GM21528 (cell line): ENCODE results near the gene RSBN1L.

ENCODE experiments used
- ATAC-seq: cut with Tn5 transposase; IDR thresholded peaks from one replicate; pipeline ENCODE4 v1.9.1; 2021; ENCODE audit warnings: mild to moderate bottlenecking, moderate library complexity; ENCODE audit not compliant: unreplicated experiment, low FRiP score

The RSBN1L gene

GRCh38 chr7:77727936-77728701, 31.9 kb downstream of the RSBN1L start:
- no peak for ATAC-seq

DNA sequence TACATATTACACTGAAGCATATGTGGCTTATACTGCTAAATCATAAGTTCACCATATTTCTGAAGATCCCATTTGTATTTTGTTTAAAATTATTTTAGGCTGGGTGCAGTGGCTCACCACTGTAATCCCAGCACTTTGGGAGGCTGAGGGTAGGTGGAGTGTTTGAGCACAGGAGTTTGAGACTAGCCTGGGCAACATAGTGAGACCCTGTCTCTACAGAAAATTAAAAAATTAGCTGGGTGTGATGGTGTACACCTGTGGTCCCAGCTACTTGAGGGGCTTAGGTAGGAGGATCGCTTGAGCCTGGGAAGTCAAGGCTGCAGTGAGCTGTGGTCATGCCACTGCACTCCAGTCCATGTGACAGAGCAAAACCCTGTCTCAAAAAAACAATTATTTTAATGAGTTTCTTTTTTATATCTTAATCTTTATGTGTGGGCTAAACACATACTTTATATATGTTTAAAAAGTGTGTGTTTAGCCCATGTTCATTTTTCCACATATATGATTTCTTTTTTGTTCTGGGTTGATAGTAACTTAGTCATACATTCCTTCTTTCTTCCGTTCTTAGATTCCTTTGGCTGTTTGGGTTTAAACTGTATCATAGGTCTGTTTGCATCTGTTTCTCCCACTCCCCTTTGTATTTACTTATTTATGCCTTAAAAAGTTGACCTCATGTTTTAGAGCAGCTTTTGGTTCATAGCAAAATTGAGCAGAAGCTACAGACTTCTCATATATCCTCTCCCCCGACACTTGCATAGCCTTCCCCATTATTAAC, 33.5 kb downstream of the RSBN1L start:
- ATAC-seq = no peak

DNA sequence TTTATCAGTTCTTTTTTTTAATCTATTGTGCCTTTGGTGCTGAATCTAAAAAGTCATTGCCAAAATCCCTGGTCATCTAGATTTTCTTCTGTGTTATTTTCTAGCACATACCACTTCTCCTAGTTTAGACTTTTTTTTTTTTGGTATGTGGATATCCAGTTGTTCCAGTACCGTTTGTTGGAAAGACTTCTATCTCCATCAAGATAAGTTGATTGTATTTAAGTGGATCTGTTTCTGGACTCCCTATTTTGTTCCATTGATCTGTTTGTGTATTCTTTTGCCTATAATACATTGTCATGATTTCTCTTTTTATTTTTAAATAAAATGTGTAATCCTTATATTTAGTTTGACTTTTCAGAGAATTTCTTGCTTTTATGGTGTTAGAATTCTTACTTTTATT, 35.5 kb downstream of the RSBN1L start:
- no peak for ATAC-seq

DNA sequence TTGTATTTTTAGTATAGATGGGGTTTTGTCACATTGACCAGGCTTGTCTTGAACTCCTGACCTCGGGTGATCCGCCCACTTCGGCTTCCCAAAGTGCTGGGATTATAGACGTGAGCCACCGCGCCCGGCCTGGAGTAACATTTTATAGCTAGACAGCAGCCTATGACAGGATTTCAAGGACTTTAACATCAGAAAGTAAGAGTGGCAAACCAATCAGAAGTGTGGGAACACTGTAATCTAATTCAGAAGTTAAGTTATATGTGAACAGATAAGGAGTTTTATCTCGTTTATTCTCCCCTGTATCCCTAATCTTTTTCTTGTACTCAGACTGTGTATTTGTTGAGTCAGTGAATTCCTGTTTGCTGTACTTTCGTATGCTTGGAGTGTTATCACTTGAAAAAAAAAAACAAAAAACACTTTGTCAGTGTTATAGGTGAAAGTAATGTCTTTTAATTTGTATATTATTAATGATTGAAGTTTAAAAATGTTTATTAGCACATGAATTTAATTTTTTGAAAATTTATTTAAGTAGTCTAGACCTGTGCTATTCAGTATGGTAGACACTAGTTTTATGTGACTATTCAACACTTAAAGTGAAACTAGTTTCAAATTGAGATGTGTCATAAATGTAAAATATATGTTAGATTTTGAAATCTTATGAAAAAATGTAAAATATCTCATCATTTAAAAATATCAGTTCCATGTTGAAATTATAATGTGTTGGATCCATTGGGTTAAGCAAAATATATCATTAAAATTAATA, 38.6 kb downstream of the RSBN1L start:
- no peak for ATAC-seq

DNA sequence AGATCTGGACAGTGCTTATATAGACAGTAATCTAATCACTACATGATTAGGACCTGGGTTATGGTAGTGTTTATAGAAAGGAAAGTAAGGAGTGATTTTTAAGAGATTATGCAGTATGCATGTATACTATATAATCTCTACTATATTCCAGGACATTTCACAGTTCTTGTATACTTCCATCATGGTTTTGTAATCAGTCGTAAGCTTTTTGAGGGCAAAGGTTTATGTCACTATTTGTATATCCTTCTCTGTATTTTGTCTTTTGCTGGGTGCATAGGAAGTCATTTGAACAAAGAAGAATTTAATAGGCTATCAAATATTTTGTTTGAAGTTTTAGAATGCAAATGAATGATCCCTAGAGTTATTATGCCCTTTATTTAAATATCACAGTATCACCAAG, 39.2 kb downstream of the RSBN1L start:
- ATAC-seq = no peak

DNA sequence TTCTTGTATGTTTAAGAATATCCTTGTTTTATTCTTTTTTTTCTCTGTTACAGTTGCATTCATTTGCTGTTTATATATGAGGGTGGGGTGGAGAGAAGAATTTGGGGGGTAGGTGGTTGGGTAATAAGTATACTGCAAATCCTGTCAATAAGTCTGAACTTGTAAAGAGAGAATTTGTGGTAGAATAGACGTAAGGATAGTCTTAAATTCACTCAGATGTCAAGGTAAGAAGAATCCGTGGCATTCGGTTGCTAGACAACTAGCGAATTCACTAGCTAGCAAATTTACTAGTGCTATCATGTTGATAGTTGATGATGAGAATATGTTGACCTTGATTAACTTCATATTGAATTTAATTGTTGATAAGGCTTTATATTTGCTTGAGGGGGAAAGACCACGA, 40.7 kb downstream of the RSBN1L start:
- no peak for ATAC-seq

DNA sequence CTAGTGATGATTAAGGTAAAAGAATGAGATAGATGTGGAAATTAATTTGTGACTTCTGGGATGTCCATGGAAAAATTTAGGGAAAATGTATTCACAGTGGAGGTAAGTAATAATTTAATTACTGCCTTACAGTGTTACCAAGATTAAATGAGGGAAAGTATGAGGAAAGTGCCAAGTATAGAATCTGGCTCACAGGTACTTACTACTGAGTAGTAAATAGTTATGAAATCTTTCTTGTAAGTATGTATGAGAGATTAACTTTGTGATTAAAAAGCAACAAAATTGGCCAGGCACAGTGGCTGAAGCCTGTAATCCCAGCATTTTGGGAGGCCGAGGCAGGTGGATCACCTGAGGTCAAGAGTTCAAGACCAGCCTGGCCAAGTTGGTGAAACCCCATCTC, 42.1 kb downstream of the RSBN1L start:
- no peak for ATAC-seq

GRCh38 chr7:77738871-77739270, 42.6 kb downstream of the RSBN1L start:
- no peak for ATAC-seq

DNA sequence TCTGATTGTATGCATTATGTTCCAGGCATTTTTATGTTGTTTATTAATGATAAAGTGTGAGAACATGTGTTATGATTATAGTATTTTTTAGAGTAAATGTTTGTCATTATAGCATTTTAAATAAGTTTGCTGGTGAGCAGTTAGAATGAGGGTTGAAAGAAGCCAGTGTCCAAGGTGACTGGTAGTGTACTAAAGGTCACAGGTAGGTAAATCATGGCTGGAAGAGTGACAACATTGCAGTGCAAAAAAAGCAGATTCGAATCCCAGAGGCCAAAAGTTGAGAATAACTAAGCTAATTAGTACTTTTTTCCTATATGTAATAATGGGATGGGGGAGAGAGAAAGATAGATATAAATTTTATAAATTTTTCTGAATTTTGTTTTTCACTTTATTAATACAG, 44.0 kb downstream of the RSBN1L start:
- no peak for ATAC-seq

DNA sequence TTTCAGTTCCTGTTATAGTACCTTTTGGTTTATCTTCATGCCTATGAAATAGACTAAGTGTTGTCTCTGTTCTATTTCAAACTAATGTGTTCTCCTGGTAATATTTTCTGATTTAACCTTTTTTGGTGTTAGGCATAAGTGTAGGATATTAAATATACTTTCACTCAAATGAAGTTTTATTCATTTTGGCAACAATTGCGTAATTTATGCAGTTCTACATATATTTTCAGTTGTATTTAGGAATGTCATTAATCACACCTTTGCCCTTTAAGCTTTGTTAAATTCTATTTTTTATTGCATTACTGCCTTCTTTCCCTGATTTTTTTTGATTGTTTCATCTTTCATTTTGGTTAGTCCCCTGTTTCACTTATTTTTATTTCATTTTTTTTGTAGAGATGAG, 47.3 kb downstream of the RSBN1L start:
- ATAC-seq = no peak

DNA sequence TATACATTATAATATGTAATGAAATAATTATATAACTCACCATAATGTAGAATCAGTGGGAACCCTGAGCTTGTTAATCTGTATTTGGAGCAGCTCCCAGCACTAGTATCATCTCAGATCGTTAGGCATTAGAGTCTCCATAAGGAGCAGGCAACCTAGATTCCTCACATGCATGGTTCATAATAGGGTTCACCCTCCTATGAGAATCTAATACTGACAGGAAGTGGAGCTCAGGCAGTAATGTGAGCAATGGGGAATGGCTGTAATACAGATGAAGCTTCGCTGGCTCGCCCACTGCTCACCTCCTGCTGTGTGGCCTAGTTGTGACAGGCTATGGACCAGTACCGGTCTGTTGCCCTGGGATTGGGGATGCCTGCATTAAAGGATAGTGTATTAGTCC, 49.5 kb downstream of the RSBN1L start:
- no peak for ATAC-seq

DNA sequence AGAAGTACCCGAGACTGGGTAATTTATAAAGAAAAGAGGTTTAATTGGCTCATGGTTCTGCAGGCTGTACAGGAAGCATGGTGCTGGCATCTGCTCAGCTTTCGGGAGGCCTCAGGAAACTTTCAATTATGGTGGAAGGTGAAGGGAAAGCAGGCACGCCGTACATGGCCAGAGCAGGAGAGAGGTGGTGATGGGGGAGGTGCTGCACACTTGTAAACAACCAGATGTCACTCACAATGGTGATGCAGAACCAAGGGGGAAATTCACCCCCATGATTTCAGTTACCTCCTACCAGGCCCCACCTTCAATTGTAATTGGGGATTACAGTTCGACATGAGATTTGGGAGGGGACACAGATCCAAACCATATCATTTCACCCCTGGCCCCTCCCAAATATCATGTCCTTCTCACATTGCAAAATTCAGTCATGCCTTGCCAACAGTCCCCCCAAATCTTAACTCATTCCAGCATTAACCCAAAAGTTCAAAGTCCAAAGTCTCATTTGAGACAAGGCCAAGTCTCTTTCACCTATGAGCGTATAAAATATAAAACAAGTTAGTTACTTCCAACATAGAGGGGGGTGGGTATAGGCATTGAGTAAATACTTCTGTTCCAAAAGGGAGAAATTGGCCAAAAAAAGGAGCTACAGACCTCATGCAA, 50.0 kb downstream of the RSBN1L start:
- no peak for ATAC-seq

GRCh38 chr7:77746824-77747165, 50.5 kb downstream of the RSBN1L start:
- ATAC-seq = no peak

- no peak for ATAC-seq
Observed at GRCh38 chr7:77747178-77747577, 50.9 kb downstream of the RSBN1L start.

DNA sequence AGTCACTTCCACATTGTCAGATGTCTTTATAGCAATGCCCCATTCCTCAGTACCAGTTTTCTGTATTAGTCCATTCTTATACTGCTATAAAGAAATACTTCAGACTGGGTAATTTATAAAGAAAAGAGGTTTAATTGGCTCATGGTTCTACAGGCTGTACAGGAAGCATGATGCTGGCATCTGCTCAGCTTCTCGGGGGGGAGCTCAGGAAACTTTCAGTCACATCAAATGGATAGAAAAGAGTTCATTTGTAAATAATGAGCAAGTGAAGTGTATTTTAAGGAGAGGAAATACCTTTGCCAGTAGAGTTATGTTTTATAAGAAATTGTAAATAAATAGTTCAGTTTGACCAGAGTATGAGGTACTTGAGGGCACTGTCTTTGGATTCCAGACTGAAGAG, 51.5 kb downstream of the RSBN1L start:
- no peak for ATAC-seq

DNA sequence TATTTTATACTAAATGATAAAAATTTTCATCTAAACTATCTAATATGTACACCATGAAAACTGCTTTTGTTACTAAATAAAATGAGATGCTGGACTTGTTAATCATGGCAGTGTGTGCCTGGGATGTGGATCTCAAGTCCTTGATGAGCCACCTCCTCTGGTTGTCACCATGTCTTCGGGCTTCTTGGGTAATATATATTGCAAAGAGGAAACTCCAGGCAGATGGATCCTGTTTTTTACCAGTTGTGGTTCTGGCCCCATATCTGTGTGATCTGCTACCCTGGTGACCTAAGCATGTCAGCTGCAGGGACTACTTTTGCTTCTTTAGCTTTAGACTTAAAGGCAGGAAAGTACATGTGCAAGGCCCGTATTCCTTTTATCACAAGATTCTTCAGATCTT, 55.8 kb downstream of the RSBN1L start:
- ATAC-seq = no peak

- no peak for ATAC-seq
Observed at GRCh38 chr7:77753173-77753572, 56.9 kb downstream of the RSBN1L start.

- peak; percentile 76 for ATAC-seq
Observed at GRCh38 chr7:77757589-77757988, 61.3 kb downstream of the RSBN1L start.

- no peak for ATAC-seq
Observed at GRCh38 chr7:77759294-77759889, 63.1 kb downstream of the RSBN1L start.

DNA sequence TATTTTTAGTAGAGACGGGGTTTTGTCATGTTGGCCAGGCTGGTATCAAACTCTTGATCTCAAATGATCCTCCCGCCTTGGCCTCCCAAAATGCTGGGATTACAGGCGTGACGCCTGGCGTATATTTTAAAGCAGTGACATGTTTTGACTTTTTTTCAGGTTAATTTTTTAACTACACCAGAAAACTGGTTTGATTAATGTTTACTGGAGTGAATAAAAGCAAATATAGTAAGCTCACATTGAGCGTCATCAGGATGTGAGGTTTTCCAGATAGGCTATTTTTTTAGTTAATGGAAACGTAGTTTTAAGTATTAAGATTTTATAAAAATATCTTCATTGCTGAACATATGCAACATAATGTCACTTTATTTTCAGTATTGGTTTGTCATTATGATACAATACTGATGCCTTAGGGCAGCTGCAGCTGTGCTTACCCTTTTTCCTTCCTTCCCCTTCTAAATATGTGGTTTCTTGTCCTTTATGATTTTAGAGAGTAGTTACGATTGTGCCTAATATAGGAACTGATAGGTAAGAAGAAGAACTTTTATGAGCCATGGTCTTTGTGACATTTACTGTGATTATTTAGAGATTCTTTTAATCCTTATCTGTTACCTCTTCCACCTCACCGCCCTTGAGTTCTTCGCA, 64.7 kb downstream of the RSBN1L start:
- ATAC-seq = no peak
